Colon (tissue), 2 donors: ENCODE measurements around the gene SCIMP.
"Not testable (repeated sequence)": the region's sequence is repeated elsewhere in the genome, so short reads cannot be mapped to it uniquely, and the experiment has no call there.

ENCODE experiments used
- FAIRE-seq: peaks from 2 replicates; lab custom pipeline; 2012; peaks lifted over from hg19 to GRCh38; lab: Jason Lieb, UNC
- donor health status: control.
- donor health status: control.

SCIMP gene

DNA sequence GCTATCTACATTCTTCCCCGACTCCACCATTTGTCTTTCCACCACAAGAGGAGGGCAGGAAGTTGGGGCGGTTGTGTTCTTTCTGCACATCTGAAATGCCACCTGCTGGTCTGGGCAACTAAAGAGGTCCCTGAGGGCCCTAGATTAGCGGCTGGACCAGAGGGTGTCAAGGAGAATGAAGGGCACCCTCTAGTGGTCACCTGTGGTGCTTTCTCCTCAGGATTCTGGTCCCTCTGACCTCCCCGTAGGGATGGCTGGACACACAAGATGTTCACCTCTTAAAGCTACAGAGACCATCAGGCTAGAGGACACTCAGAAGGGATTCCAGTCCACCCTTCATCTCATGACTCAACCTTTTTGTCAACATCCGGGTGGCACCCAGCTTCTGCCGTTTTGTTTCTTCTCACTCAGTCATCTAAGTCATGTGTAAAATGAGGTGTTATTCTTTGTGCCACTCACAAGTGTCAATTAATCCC is 2.9 kb upstream of the SCIMP start:
- no peak for FAIRE-seq

DNA sequence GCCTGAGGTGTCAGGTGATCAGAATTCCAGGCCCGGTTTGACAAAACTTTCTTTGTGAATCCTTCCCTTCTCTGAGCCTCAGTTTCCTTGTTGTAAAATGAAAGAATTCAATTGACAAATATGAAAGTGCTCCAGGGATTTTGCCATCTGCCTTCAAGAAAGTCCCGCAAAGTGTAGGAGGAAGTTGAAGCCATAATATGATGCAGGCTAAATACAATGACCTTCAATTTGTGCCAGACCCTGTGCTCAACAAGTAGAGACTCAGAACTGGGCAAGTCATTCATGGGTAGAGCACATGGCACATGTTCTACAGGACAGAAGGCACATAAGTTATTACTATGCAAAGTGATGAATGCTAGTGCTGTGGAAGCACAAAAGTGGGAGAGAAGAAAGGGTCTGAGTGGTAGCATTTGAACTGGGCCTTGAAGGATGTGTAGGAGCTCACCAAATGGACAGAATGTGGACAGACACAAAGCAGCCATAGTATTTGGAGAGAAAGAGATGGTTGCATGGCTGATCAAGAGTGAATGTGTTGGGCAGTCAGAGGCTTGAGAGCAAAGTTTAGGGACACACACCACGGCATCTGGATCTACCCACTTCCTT is 2.4 kb upstream of the SCIMP start:
- no peak for FAIRE-seq

DNA sequence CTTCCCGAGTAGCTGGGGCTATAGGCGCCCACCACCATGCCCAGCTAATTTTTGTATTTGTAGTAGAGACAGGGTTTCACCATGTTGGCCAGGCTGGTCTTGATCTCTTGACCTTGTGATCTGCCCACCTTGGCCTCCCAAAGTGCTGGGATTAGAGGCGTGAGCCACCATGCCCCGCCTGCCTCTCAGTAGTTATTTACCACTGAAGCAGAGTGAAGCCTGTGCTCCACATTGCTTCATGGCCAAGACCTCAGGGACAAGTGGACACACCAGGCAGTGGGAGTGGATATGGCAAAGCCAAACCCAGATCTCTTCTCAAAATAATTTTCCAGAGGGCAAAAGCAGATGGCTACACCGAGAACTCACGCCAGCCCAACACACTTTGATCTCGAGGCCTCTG is 1.2 kb downstream of the SCIMP start:
- FAIRE-seq = not testable (repeated sequence)

GRCh38 chr17:5226940-5227878 is 7.5 kb downstream of the SCIMP start:
- no peak for FAIRE-seq

- FAIRE-seq = no peak
These were observed 8.8 kb downstream of the SCIMP start for GRCh38 chr17:5225668-5226457.

- not testable (repeated sequence) for FAIRE-seq
These were observed 12.7 kb downstream of the SCIMP start for GRCh38 chr17:5221912-5222311.

- no peak for FAIRE-seq
These were observed 14.6 kb downstream of the SCIMP start for GRCh38 chr17:5220074-5220473.

- no peak for FAIRE-seq
These were observed 15.1 kb downstream of the SCIMP start for GRCh38 chr17:5219536-5219935.

- not testable (repeated sequence) for FAIRE-seq
These were observed 17.1 kb downstream of the SCIMP start for GRCh38 chr17:5217562-5217961.

GRCh38 chr17:5211458-5211857 is 23.2 kb downstream of the SCIMP start:
- no peak for FAIRE-seq

DNA sequence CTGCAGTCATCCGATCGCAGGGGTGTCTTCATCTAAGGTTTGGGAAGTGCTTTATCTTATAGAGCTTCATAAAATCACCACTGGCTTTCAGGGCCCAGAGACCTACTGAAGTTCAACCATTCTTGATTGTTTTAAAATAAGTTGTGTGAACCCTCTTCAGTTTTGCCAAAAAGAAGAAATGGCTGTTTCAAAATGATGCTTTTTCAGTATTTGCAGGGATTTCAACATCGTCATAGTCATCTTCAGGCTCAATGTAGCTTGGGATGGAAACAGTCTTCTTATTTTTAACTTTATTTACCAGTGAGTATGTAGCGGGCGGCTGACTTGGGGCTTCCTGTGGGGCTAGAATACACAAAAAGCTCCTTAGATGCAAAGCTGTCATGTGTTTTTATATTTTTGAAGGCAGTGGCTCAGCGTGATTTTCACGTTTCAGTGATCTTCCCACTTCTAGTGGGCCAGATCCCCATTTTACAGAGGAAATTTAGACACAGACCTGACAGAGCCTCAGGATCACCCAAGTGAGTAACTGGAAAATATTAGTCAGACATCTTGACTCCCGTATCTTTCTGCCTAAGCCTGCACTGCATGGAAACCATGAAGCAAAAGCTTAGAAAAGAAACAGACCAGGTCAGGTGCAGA is 23.9 kb downstream of the SCIMP start:
- no peak for FAIRE-seq

DNA sequence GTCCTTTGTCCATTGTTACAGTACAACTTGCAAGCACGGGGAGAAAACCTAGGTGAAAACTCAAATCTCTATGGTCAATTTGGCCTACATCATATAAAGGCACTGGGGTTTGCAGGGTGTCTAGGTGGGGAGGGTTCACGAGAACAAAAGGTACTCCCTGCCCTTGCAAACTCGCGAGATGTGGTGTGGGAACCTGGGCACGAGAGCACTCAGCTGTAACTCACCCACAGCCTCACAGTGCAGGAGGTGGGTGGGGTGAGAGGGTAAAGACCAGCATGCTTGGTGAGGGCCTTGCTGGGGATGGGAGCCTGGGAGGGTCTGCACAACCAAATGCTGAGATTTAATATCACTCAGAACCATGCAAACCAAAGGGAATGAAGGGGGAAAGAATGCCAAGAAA is 24.6 kb downstream of the SCIMP start:
- FAIRE-seq = no peak

GRCh38 chr17:5209396-5209795 is 25.3 kb downstream of the SCIMP start:
- no peak for FAIRE-seq

- FAIRE-seq = no peak
These were observed 30.8 kb downstream of the SCIMP start for GRCh38 chr17:5203908-5204294.

DNA sequence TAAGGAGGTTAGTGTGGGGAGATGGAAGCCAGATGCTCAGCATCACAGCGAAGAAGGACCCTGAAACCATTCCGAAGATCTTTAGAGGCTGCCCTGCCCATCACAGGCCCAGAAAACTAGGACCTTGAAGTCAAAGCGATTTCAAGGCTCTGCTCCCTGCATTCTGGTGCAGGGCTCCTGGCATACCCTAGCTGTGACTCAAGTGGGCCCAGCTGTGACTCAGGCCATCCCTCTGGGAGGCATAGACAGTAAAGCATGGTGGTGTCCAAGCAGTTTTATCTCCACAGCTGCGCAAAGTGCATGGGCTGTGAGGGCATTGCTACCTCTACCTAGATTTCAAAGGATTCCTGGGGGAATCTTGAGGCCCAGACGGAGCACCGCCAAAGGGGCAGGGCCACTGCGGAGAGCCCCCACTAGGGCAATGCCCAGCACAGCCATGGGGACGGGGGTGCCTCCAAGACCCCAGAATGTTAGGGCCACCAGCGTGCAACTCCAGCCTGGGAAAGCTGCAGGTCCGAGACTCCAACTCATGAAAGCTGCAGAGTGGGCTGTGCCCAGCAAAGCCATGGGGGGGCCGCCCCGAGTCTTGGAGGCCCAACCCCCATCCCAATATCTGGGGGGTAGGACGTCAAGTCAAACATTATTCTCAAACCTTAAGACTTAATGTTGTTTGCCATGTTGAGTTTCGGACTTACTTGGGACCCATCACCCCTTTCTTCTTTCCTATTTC is 31.3 kb downstream of the SCIMP start:
- no peak for FAIRE-seq

DNA sequence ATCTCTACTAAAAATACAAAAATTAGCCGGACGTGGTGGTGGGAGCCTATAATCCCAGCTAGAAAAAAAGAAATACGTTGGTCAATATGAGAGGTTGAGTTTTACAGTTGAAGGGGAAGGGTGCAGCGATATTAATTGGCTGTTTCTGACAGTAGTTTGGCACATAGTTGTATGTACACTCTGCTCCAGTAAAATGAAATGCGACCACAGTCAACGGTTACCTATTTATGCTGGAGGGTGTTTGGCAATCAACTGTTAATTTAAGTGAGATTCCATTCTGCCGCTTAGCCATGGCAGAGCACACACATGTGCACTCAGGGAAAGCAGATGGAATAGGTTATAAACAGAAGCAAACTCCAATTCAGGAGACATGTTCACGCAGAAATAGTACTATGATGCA is 33.6 kb downstream of the SCIMP start:
- no peak for FAIRE-seq

DNA sequence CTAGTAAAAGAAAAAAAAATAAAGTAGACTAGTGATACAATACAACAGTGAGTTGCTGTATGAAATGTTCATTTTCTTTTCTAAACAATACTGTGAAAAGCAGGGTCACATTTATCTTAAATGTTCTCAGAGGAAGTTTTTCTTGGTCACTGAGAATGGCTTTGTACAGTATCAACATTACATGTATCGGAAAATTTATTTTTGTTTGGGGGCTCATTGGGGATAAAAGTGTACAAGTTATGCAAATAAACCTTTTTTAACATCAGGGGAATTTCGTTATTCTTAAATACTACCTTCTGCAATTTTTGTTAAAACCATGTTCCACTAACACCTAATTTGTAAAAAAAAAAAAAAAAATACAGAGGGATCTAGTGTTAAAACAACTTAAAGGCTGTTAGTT is 34.3 kb downstream of the SCIMP start:
- no peak for FAIRE-seq

- FAIRE-seq = no peak
These were observed 36.2 kb downstream of the SCIMP start for GRCh38 chr17:5198472-5198871.

- FAIRE-seq = no peak
These were observed 40.3 kb downstream of the SCIMP start for GRCh38 chr17:5194346-5194745.

GRCh38 chr17:5191541-5192417 is 42.9 kb downstream of the SCIMP start, which contains the start of gene ZNF594:
TSS of gene ZNF594 (minus strand) at chr17:5191868. CDS start at chr17:5184256, 7,612 bp downstream.
- FAIRE-seq = no peak
